ENCODE results near the gene CYTH1. TPM values are rescaled to one million over a fixed set of nuclear protein-coding genes. Genes with fewer than 3 reads are reported as not detected.

Gene CYTH1
- polyA plus RNA-seq, 1 donor, result 40.6 TPM

DNA sequence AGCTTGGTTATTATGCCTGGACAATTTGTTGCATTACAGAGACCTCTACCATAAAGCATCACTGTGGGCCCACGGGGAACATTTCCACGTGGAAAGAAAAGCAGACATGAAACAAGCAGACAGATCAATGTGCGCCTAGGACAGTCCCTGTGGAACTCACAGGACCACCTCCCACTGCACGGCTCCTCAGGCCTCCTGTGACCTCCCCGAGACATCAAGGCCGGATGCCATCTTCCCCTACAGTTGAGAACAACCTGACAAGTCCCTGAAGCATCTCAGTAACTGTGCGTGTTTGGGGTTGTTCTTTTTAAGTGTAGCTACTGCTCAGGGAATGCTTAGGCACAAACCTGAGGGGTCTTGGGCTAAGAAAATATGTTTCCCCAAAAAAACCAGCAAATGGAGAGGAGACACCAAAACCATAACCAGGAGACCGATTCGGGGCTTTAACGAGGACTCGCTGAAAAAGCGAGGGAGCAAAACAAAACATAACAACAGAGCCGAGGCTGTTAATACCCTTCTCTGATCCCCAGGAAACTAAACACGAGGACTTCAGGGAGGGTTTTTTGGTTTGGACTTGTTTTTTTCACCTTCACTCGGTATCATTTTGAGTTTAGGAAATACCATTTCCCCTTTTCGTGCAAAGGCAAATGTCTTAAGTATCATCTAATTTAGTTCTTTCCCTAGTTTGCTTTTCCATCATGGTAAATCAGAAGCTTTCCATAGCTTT is 87.1 kb downstream of the CYTH1 start:
- Histone ChIP-seq H3K27ac (ENCODE audit: low read length) (no peak overlapping the region), H3K36me3 (ENCODE audit: control insufficient read depth, insufficient read depth, low read length) (peaks cover 63% of the 10 kb centered on the region), H3K4me3 (ENCODE audit: low read length) (no peak overlapping the region), H3K4me1 (ENCODE audit: control insufficient read depth, insufficient read depth, low read length) (no peaks in the 10 kb centered on the region), H3K9me3 (ENCODE audit: control insufficient read depth, low read depth, low read length) (no peaks in the 10 kb centered on the region), H3K27me3 (ENCODE audit: control insufficient read depth, insufficient read depth, low read length) (no peaks in the 10 kb centered on the region)
- no peak for DNase-seq
- WGBS (ENCODE audit: insufficient coverage, low lambda C conversion rate), result 95% methylated on average over 9 of the region's 16 CpGs

DNA sequence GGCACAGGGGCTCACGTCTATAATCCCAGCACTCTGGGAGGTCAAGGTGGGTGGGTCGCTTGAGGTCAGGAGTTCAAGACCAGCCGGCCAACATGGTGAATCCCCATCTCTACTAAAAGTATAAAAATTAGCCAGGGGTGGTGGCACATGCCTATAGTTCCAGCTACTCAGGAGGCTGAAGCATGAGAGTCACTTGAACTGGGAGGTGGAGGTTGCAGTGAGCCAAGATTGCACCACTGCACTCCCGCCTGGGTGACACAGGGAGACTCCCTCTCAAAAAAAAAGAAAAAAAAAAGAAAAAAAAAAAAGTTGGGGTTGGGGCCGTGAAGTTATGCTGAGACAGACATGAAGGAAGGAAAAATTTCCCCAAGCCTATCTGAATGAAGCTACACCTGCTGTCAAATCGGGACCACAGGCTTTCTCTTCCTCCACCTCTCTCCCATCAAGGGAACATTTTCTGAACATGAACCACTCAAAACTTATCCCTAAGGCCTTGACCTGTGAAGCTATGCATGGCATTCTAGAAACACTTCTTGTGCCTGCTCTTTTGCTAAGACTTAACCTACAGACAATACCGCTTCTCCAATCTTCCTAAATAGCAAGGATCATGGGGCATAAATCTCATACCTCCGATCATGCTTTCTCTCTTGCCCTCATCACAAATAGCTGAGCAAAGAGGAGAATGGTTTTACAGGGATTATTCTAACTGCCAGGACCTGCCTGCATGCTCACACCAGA is 88.6 kb downstream of the CYTH1 start:
- Histone ChIP-seq H3K4me1 (ENCODE audit: control insufficient read depth, insufficient read depth, low read length) (no peaks in the 10 kb centered on the region), H3K27ac (ENCODE audit: low read length) (no peak overlapping the region), H3K36me3 (ENCODE audit: control insufficient read depth, insufficient read depth, low read length) (peaks cover 66% of the 10 kb centered on the region), H3K27me3 (ENCODE audit: control insufficient read depth, insufficient read depth, low read length) (no peaks in the 10 kb centered on the region), H3K4me3 (ENCODE audit: low read length) (no peak overlapping the region), H3K9me3 (ENCODE audit: control insufficient read depth, low read depth, low read length) (no peaks in the 10 kb centered on the region)
- WGBS (ENCODE audit: insufficient coverage, low lambda C conversion rate), result 100% methylated on average over 1 of the region's 8 CpGs
- DNase-seq, result no peak

DNA sequence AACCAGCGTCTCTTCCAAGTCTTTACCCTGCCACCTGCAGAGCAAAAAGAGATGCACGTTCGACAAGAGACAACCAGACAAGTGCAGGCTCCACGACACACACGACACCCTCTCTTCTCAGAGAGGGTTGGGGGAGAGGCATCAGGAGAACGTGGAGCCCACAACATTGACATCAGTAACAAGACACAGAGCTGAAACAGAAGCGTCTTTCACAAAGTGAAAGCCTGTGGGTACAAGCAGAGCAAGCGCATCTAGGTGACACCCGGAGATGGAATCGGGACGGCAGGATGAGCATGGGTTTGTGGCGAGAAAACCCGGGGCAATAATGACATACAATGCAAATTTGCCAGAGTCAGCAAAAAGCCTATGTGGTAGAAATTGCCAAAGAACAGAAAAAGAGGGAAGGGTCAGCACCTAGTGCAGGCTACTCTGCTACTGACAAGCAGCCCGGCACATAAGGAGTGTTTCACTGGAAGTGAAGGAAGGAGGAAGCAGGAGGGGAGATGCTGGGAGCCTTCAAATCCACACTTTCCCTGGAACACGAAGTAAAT is 89.5 kb downstream of the CYTH1 start:
- H3K36me3 ChIP-seq (ENCODE audit: control insufficient read depth, insufficient read depth, low read length), result peaks cover 65% of the 10 kb centered on the region
- WGBS (ENCODE audit: insufficient coverage, low lambda C conversion rate), result 80% methylated on average over 1 of the region's 15 CpGs

DNA sequence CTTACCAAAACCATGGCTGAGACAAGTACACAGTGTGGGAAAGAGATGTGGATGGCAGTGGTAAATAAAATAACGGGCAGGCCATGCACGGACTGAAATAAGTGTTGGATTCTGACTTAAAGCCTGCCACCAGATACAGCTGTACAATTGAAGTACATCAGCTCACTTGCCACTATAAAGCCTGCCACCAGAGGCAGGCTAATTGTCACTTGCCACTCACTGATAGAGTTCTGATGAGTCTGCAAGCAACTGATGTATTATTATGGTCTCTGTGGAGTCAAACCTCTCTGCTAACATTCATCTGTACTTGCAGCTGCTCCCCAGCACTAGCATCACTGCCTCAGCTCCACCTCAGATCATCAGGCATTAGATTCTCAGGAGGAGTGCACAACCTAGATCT is 93.0 kb downstream of the CYTH1 start:
- Histone ChIP-seq H3K9me3 (ENCODE audit: control insufficient read depth, low read depth, low read length) (no peaks in the 10 kb centered on the region), H3K27ac (ENCODE audit: low read length) (no peak overlapping the region), H3K4me3 (ENCODE audit: low read length) (no peak overlapping the region), H3K36me3 (ENCODE audit: control insufficient read depth, insufficient read depth, low read length) (peaks cover 66% of the 10 kb centered on the region), H3K27me3 (ENCODE audit: control insufficient read depth, insufficient read depth, low read length) (no peaks in the 10 kb centered on the region), H3K4me1 (ENCODE audit: control insufficient read depth, insufficient read depth, low read length) (no peaks in the 10 kb centered on the region)
- WGBS (ENCODE audit: insufficient coverage, low lambda C conversion rate), result no CpG with 5 or more reads among the region's 2 CpGs
- DNase-seq, result no peak

More for the DNA sequence above, 89.5 kb downstream of the CYTH1 start:
- no peaks in the 10 kb centered on the region for H3K9me3 ChIP-seq (ENCODE audit: control insufficient read depth, low read depth, low read length)
- no peak for DNase-seq
- no peaks in the 10 kb centered on the region for H3K4me1 ChIP-seq (ENCODE audit: control insufficient read depth, insufficient read depth, low read length)
- H3K27ac ChIP-seq (ENCODE audit: low read length), result no peak overlapping the region
- H3K4me3 ChIP-seq (ENCODE audit: low read length), result no peak overlapping the region
- no peaks in the 10 kb centered on the region for H3K27me3 ChIP-seq (ENCODE audit: control insufficient read depth, insufficient read depth, low read length)

DNA sequence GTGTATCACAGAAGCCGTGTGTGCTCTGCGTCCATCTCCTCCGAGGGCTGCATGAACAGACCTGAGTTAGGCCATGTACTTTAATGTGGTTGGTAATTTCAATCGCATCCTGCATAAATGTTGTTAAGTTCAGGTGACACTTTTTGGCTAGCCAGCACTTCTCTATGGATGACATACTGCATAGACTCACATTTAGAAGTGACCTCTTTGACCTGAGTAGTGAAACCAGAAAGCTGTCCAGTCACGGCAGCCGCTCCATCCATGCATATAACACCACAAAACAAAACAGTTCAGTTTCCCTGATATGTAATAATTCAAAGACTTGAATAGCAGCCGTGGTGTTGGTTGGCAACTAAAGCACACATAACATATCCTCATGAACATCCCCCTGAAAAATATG is 94.1 kb downstream of the CYTH1 start:
- no peak for DNase-seq
- Histone ChIP-seq H3K9me3 (ENCODE audit: control insufficient read depth, low read depth, low read length) (no peaks in the 10 kb centered on the region), H3K27me3 (ENCODE audit: control insufficient read depth, insufficient read depth, low read length) (no peaks in the 10 kb centered on the region), H3K4me1 (ENCODE audit: control insufficient read depth, insufficient read depth, low read length) (no peaks in the 10 kb centered on the region), H3K27ac (ENCODE audit: low read length) (no peak overlapping the region), H3K4me3 (ENCODE audit: low read length) (no peak overlapping the region), H3K36me3 (ENCODE audit: control insufficient read depth, insufficient read depth, low read length) (peaks cover 64% of the 10 kb centered on the region)
- WGBS (ENCODE audit: insufficient coverage, low lambda C conversion rate), result no CpG with 5 or more reads among the region's 7 CpGs

DNA sequence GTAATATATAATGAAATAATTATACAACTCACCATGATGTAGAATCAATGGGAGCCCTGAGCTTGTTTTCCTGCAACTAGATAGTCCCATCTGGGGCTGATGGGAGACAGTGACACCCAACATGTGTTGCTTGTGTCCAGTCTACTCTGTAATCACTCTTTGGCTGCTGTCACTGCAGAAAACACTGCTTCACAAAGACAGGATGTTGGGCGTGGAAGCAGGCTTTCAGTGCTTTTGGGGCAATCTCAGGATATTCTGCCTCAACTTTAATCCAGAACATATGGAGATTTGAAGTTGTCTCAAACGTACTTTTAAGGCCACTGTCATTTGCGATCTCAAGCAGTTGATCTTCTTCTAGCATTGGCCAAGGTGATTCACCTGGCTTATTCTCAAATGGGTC is 94.9 kb downstream of the CYTH1 start:
- Histone ChIP-seq H3K4me1 (ENCODE audit: control insufficient read depth, insufficient read depth, low read length) (no peaks in the 10 kb centered on the region), H3K9me3 (ENCODE audit: control insufficient read depth, low read depth, low read length) (no peaks in the 10 kb centered on the region), H3K27me3 (ENCODE audit: control insufficient read depth, insufficient read depth, low read length) (no peaks in the 10 kb centered on the region), H3K36me3 (ENCODE audit: control insufficient read depth, insufficient read depth, low read length) (peaks cover 57% of the 10 kb centered on the region), H3K27ac (ENCODE audit: low read length) (no peak overlapping the region), H3K4me3 (ENCODE audit: low read length) (no peak overlapping the region)
- DNase-seq, result no peak
- no CpG with 5 or more reads among the region's 3 CpGs for WGBS (ENCODE audit: insufficient coverage, low lambda C conversion rate)

DNA sequence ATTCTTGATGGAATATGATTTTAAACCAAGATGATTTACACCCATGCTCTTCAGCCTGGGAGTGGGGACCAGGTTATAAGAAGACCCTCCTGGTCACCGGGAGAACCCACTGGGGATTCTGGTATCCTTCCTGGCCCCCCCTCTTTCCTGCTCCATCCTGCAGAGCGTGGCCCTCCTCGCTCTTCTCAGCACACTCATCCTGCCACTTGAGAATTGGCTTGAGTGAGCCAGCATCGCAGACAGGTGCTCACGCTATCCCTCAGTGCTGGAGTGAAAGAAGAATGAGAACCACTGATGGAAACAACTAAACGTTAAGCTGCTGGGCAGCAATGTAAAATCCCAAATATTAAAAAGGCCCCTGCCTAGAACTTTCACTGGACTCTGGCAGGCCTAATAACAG is 98.0 kb downstream of the CYTH1 start:
- H3K4me1 ChIP-seq (ENCODE audit: control insufficient read depth, insufficient read depth, low read length), result no peaks in the 10 kb centered on the region
- no peaks in the 10 kb centered on the region for H3K9me3 ChIP-seq (ENCODE audit: control insufficient read depth, low read depth, low read length)
- peaks cover 55% of the 10 kb centered on the region for H3K36me3 ChIP-seq (ENCODE audit: control insufficient read depth, insufficient read depth, low read length)
- H3K27me3 ChIP-seq (ENCODE audit: control insufficient read depth, insufficient read depth, low read length), result no peaks in the 10 kb centered on the region
- DNase-seq, result no peak
- H3K27ac ChIP-seq (ENCODE audit: low read length), result no peak overlapping the region
- no peak overlapping the region for H3K4me3 ChIP-seq (ENCODE audit: low read length)
- no CpG with 5 or more reads among the region's 6 CpGs for WGBS (ENCODE audit: insufficient coverage, low lambda C conversion rate)

DNA sequence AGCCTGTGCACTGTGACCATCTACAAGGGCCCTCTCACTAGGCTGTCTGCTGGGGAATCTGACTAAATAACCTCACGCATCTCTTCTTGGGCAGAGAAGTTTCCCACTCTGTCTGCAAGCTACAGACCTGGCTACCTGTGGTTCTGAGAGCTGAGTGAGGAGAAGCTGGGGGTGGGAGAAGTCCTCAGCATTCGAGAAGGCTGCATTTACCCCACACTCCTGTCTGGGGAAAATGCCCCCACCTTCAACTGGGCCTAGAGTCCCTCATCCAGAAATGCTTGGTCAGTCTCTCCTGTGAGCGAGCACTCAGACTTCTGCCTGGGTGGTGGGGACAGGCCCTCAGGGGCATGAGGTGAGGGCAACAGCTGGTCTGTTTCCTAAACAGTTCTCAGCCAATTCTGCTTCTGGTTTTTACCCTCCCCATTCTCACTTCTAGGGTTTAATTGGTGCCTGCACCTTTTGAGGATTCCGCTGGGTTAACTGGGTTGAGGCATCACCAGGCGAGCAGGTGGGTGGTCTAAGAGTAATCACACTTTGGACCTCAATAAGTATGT is 98.6 kb downstream of the CYTH1 start:
- WGBS (ENCODE audit: insufficient coverage, low lambda C conversion rate), result no CpG with 5 or more reads among the region's 5 CpGs
- Histone ChIP-seq H3K4me3 (ENCODE audit: low read length) (no peak overlapping the region), H3K4me1 (ENCODE audit: control insufficient read depth, insufficient read depth, low read length) (no peaks in the 10 kb centered on the region), H3K27me3 (ENCODE audit: control insufficient read depth, insufficient read depth, low read length) (no peaks in the 10 kb centered on the region), H3K9me3 (ENCODE audit: control insufficient read depth, low read depth, low read length) (no peaks in the 10 kb centered on the region), H3K27ac (ENCODE audit: low read length) (no peak overlapping the region), H3K36me3 (ENCODE audit: control insufficient read depth, insufficient read depth, low read length) (peaks cover 55% of the 10 kb centered on the region)
- DNase-seq, result no peak

DNA sequence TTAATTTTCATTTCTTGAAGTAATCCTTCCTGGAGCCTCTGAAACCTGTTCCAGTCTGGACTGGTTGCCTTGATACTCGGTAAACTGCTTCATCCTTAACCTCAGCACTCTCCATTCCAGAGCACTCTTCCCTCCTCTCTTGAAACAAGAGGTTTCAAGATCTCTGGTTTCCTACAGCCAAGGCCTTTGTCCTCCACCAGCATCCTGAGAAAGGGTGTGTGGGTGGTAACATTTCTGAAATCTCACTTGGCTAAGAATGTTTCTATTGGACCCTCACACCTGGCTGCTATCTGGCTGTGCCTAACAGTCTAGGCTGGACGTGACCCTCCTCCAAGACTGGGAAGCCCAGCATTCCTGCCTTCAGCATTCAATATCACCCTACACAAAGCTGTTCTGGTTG is 99.7 kb downstream of the CYTH1 start:
- Histone ChIP-seq H3K27ac (ENCODE audit: low read length) (no peak overlapping the region), H3K4me3 (ENCODE audit: low read length) (no peak overlapping the region), H3K27me3 (ENCODE audit: control insufficient read depth, insufficient read depth, low read length) (no peaks in the 10 kb centered on the region), H3K4me1 (ENCODE audit: control insufficient read depth, insufficient read depth, low read length) (no peaks in the 10 kb centered on the region), H3K9me3 (ENCODE audit: control insufficient read depth, low read depth, low read length) (no peaks in the 10 kb centered on the region), H3K36me3 (ENCODE audit: control insufficient read depth, insufficient read depth, low read length) (peaks cover 55% of the 10 kb centered on the region)
- 100% methylated on average over 1 of the region's 2 CpGs for WGBS (ENCODE audit: insufficient coverage, low lambda C conversion rate)
- no peak for DNase-seq

DNA sequence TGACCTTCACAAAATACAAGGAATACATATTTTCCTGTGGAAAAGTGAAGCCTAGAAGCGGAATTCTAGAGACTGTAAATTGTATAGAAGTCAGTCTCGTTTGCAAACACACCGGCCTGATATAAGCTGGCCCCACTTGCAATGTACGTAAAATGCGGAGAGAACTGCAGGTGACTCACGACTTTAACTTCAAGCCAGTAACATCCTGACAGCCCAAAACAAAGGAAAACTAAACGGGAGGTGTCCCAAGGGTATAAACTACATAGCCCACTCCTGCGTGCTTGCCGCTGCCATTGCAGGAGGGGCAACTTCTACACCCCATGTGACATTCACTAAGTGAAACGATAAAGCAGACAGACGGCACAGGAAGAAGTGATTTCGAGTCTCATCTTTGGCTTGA is 101.6 kb downstream of the CYTH1 start:
- WGBS (ENCODE audit: insufficient coverage, low lambda C conversion rate), result 74% methylated on average over 3 of the region's 12 CpGs
- no peak overlapping the region for H3K4me3 ChIP-seq (ENCODE audit: low read length)
- H3K27ac ChIP-seq (ENCODE audit: low read length), result no peak overlapping the region
- no peaks in the 10 kb centered on the region for H3K27me3 ChIP-seq (ENCODE audit: control insufficient read depth, insufficient read depth, low read length)
- DNase-seq, result no peak
- peaks cover 58% of the 10 kb centered on the region for H3K36me3 ChIP-seq (ENCODE audit: control insufficient read depth, insufficient read depth, low read length)
- no peaks in the 10 kb centered on the region for H3K4me1 ChIP-seq (ENCODE audit: control insufficient read depth, insufficient read depth, low read length)
- no peaks in the 10 kb centered on the region for H3K9me3 ChIP-seq (ENCODE audit: control insufficient read depth, low read depth, low read length)
